Measurements from ENCODE around the gene BSND.
"Not testable (repeated sequence)": the region's sequence is repeated elsewhere in the genome, so short reads cannot be mapped to it uniquely, and the experiment has no call there.

BSND gene

DNA sequence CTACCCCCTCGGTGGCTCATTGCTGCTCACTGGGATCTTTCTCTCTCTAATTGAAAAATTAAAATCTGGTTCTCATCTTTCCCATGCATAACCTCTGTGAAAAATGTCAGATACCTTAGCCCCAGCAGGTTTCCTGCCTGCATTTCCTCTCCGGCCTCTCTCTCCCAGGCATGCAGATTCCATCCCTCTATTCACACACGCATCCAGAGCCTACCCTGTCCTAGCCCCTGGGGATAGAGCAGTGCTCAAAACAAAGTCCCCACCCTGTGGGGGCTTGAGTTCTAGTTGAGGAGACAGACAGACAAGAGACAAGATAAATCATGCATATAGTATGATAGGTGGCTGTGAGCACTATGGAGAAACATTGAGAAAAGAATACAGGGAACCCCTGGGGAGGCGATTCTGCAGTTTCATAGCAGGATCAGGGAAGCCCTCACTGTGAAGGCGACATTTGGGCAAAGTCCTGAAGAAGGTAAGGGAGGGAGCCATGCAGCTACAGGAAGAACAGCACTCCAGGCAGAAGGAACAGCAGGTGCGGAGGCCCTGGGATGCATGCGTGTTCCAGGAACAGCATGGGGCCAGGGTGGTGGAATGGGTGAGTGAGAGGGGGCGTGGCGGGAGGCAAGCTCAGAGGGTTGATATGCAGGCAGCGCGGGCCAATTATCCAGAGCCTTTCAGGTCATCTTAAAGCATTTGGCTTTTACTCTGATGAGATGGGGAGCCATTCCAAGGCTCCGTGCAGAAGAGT is 3.5 kb upstream of the BSND start:
- DNase-seq: no peak

DNA sequence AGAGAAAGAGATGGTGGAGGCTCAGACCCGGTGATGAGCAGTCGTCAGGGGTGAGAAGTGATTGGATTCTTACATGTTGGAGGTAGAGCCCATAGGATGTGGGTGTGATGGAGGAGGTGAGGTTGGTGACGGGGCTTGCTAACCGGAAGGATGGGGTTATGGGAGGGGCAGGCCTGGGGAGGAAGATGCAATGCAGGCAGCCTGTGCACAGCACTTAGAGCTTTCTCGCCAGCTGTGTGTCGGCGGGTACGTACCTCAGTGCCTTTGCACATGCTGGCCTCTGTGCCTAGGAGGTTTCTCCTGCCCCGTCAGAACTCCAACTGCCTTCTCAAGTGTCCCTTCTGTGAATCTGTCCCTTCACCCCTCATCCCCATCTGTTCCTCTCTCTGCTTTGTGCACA is 2.9 kb upstream of the BSND start:
- DNase-seq: no peak

DNA sequence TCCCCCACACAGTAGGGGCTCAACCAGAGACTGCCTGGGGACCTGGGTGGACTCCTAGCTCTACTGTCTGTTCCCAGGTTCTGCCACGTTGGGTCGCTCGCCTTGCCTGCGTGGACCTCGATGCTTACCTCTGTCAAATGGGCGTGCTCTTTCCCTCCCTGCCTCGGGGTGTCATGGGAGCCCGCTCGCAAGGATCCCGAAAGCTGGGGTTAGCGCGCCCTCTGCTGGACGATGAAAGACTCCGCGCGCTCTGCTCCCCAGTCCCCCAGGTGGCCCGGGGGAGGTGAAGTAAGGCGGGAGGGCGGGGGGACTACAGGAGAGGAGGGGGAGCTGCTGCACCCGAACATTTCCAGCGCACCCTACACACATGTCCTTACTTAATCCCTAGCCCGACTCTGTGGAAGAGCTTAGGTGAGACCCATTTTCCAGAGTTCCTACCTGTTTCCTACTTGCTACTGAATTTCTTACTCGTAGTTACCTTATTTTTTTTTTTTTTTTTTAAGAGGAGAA is 2.3 kb upstream of the BSND start:
- DNase-seq: peak; percentile 87

DNA sequence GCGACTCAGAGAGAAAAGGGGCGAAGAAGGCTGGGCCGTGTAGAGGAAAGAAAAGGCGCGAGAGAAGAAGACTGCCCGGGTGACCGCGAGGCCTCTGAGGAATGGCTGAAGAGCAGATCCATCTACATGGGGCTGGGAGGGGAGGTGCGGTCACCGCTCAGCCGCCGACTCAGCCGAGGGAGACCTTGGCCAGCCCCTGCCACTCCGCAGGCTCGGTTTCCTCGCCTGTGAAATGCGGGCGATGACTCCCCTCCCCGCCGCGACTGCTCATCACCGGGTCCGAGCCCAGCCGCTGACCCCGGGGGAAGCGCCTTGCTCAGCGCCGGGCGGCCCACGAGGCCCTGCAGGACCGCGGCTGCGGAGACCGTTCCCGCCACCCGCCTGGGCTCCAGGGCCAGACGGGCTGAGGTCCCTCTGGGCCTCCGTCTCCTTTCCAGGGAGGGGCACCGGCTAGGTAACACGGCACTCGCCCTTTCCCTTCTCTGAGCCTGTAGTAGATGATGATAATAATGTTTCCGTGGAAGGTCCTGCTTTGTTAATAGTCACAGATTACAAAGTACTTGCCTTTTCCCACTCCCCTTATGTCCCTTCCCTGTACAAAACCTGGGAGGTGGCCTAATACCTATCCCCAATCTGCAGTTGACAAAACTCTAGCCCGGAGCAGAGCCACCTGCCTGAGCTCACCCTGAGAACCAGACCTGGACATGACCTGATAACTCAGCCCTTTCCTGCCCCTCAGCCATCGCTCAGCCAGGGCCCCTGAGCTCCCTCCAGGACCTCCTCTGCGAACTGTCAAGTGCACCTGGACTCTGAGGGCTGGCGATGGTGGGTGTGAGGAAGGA is 1.6 kb upstream of the BSND start:
- no peak for DNase-seq

DNA sequence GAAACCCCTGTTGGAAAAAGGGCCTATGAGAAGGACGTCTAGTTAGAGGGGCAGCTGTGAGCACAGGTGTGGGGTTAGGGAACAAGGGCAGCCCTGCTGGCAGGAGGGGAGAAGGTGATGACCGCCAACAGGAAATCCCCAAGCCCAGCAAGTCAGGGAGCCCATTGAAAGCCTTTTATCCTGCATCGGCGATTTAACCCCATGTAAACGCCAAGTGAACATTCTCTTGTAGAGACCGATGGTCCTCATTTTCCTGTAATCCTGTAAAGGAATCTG is 1.1 kb upstream of the BSND start:
- no peak for DNase-seq

DNA sequence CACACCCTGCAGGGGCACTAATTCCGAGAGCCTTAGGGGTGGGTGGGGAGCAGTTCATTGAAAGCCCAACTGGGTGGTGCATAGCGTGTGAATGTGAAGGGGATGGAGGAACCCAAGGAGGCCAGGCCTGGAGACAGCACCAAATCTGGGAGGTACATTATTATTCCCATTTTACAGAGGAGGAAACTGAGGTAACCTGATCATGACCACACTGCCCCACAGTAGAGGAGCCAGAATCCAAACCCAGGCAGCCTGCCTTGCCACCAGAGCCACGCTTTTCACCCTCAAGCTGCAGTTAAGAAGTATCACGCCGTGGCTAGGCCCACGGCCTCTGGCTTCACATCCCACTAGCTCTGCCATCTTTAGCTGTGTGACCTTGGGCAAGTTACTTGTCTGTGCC is 633 bp upstream of the BSND start:
- DNase-seq: no peak

DNA sequence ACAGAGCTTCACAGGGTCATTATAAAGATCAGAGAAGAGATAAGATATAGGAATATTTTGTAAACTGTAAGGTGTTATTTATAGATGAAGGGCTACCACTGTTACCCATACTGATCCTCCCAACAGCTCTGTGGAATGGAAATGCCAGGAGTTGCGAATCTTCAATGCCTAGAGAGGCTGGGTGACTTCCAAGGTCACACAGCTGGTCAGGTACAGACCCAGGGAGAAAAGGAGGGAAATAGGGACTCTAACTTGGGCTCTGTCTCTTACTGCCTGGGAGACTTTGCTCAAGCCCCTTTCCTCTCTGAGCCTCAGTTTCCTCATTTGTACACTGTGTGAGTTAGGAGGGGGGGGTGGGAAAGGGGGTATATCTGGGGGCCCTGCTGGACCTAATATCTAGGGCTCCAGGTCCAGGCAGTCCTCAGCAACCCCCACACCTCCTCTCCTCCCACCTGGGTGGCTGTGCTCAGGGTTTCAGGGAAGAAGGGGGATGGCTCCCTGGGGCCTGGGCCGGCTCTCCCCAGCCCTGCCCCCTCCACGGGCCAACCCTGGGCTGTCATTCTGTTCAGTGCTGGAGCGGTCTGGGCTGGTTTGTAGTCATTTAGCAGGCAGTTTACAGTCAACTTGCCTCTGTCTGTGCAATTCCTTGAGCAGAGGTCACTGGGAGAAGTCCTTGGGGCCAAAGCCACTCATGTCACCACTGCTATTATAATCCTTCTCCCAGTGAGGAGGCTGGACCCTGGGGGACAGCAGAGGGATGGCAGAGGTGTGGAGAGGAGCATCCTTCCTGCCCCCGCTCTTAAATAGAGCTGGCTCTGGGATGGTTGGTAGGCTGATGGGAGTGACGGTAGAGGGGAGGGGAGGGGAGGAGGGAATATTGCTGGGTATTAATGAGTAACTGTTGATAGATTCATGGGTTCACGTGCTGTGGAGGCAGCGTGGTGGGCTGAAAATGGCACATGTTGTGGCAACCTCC is 1.7 kb downstream of the BSND start:
- DNase-seq: no peak

DNA sequence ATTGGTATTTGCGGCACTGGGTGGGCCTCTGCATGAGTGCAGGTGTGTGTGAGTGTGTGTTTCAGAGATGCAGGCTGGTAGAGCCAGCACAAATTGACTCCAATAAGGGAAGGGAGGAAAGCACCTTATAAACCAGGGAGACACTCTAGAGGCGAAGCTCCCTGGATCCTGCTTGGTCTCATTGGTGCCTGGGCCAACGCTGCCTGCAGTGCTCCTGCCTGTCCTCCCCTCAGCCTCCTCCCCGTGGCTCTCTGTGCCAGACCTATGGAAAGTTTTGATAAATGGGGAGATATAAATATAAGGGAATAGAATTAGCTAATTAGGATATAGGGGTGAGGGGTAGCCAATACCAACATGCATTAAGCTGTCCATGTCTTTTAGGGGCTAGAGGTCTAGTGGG is 2.6 kb downstream of the BSND start:
- no peak for DNase-seq

DNA sequence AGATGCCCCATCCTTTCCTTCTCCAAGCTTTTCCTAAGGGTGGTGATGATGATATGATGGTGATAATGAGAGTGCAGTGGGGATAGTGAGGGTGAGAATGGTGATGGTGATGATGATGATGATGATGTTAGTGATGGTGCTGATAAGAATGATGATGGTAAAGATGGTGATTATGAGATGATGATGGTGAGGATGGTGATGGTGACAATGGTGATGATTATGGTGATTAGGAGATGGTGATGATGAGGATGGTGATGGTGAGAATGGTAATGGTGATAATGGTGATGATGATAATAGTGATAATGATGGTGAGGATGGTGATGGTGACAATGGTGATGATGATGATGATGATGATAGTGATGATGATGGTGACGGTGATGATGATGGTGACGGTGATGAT is 4.0 kb downstream of the BSND start:
- DNase-seq: no peak

DNA sequence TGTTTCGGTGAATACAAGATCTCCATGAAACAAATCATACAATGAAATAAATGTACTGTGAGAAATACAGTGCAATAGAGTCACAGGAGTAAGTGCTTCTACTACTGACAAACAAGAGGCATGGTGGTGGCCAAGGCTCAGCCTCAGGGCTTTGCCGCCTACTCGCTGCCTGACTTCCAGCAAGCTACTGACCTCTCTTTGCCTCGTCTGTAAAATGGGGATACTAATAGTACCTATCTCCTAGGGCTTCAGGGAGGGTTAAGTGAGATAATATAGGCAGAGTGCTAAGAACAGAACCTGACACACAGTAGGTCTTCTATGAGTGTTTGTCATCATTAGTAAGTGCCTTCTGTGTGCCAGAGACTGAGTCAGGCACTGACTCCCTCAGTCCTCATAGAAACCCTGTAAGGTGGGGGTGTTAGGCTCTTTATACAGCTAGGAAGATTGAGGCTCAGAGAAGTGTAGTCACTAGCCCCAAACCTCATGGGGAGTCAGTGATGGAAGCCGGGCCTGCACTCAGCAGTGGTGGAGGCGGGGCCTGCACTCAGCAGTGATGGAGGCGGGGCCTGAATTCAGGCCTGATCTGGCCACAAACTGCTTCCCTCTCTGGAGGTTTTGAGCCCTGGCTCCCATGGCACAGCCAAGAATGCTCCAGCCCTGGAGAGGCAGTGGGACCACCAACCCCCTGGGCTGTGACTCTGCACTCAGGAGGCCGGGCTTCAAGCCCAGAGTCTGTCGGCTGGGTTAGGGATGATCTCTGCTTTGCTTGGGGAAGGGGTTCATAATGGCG is 6.8 kb downstream of the BSND start:
- peak; percentile 4 for DNase-seq

DNA sequence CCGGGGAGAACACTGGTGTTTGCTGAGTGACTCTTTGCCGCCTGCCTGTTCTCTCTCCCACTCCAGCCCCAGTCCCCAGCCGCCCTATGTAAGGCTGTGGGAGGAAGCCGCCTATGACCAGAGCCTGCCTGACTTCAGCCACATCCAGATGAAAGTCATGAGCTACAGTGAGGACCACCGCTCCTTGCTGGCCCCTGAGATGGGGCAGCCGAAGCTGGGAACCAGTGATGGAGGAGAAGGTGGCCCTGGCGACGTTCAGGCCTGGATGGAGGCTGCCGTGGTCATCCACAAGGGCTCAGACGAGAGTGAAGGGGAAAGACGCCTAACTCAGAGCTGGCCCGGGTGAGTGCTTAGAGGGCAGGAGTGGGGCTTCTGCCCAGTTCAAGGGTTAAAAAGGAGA is 8.2 kb downstream of the BSND start:
- DNase-seq: no peak

DNA sequence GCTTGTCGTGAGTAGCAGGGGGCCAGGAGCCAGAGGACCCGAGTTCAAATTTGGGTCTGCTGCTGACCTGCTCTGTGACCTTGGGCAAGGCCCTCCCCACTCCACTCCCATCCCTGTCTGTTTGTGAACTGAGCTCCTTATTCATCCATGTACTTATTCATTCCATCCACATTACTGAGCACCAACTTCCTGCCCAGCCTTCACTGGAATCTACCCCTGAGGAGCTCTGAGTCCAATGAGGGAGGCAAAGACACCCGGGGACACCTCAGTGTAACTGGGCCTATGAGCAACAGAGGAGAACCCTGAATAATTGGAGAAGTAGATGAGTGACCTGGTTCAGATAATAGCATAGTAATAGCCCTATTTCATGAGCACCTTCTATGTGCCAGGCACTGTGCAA is 8.9 kb downstream of the BSND start:
- no peak for DNase-seq

DNA sequence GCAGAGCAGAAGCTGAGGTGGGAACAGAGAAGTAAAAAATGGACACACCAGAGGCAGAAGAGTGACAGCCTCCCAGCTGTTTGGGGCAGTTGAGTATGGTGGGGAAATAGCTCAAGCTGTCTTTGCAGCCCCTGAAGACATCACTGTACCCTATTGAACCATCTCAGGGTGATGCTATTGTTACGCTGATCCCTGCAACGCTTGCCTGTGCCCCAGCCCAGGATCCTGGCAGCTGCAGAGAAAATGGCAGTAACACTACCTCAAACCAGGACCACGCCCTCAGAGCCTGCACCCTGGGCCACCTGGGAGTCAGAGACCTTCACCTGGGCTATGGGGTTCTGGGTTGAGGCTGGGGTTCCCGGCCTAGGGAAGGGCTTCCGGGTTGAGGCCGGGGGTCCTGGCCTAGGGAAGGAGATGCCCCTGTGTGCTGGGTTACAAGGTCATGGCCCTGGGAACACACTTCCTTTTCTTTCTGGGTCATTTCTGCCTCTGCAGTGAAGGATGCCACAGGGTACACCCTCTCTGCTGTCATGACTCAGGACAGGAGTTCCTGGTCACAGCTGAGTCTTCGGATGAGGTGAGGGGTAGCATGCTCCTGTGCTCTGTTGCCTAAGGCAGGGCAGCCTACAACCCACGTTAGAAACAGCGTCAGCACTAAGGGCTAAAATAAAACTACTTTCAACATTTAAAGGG is 11.6 kb downstream of the BSND start:
- DNase-seq: no peak

DNA sequence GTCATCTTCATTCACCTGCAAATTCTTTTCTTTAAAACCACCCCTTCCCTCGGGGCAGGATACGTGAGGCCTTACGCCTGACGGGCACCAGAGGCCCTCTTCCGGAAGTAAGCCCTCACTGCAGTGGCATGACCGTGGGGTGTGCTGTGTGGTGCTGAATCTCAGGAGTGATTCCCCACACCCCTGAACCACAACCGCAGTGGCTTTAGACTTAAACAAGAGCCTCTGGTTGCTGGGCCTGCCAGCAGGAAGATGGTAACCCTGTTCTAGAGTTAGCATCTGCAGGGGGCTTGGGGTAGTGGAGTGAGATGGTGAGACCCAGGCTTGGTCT is 12.1 kb downstream of the BSND start:
- DNase-seq: no peak

DNA sequence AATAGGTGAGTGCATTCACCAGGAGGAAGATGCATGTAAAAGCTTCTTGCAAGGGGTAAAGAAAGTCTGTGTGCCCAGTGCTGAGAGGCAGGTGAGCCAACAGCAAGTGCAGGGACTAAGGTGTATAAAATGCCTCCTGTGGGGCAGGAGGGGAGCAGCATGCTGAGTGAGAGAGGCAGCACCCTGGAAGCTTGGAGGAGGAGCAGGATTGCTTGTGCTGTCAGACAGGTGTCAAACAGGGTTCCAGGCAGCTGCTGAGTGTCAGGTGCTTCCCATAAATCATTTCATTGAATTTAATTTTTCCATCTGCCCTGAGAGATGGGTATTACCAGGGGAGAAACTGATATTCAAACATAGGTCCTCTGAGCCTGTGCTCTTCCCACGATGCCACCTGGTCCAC is 13.9 kb downstream of the BSND start:
- DNase-seq: no peak

DNA sequence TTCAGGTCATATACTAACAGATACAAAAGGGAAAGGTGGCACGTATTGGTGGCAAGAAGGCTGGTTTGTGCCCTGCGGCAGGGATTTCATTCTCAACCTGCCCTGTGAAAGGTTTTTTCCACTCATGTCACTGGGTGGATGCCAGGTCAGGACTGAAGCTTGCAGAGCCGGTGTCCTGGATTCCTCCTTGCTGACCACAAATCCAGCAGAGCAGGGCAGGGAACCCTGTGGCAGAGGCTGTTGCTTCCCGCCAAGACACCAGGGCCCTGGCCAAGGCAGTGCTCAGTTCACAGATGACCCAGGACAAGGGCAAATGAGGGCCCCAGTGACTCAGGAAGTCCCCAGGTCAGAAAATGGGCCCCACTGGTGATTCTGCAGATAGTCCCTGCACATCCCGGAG is 16.4 kb downstream of the BSND start:
- no peak for DNase-seq

DNA sequence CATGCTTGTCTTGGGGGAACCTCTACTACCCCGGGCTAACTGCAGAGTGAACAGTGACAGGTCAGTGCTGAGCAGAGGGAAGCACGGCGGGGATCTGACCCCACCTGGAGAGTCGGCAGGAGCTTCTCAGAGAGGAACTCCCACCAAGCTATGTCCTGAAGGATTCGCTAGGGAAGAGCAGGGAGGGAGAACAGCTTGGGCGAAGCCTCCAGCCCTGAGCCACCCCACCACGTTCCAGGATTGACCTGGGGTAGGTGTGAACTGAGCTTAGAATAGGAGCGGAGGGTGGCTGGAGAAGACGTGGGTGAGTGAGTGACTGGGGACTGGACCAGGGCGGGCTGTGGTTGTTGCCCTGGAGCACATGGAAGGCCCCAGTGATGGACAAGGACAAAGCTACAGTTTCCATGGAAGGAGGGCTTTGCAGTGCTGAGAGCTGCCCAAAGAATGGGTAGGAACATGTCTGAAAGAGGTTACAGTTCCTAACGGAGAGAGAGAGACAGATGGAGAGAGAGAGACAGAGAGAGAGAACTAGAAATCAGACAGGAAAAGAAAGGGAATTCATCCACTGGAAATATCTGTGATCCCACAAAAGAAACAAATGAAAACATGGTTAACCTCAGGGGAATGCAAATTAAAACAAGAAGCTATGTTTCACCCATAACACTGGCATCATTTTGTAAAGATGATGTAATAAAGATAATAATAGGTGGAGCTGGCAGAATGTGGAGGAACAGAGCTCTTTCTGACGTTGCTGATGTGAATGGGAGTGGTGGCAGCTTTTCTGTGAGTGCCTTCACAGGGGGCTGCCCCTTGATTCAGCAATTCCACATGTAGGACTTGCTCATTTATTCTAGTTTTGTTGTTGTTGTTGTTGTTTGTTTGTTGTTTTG is 17.2 kb downstream of the BSND start:
- no peak for DNase-seq

DNA sequence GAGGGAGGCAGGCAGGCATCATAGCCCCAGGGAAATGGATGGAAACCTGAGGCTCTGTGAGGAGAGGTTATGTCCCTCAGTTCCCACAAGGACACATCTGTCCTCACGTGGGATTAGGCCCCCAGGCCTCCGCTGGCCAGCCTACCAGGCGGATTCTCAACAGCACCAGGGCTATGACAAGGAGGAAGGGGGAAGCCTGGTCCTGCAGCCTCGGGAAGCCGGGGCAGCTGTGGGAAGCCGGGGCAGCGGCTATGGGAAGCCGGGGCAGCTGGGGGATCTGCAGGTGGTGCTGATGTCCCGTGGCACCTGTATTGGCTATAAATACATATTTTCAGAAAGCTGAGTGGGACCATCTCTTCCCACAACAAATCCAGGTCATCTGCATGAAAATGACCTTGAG is 19.7 kb downstream of the BSND start:
- DNase-seq: no peak

DNA sequence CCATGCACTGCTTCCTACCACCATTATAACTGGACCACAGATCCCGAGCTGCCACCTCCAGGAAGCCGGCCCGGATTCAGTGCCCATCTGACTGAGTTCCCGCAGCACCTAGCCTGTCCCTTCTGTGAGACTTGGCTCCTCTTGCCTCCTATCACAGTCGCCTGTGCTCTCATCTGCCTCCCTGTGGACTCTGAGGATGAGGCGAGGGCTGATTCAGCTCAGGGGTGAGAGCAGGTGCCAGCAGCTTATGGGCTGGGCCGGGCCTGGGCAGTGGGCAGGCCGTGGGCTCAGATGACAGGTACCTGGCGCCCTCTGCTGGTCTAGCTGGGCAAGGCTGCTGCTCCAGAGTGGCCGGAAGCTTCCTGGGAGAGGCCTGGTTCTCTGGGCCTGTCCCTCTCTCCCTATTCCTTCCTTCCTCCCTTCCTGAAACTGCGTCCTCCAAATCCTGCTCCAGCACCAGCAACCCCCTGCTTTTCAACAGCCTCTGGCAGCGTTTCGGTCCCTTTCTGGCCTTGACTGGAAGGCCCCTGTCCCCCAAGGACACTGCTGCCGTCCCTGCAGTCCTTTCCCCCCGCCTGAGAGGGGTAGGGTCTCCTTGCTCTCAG is 23.3 kb downstream of the BSND start:
- DNase-seq: peak; percentile 77

DNA sequence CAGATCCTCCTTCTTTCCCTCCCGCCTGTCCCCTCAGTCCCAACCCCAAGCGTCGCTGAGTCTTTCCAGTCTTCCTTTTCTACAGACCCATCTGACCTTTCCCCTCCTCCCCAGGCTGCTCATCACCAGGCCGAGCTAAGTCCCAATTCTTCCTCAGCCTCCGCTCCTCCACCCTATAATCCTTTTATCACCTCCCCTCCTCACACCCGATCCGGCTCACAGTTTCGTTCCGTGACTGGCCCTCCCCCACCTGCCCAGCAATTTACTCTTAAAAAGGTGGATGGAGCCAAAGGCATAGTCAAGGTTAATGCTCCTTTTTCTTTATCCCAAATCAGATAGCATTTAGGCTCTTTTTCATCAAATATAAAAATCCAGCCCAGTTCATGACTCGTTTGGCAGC is 25.4 kb downstream of the BSND start:
- not testable (repeated sequence) for DNase-seq

DNA sequence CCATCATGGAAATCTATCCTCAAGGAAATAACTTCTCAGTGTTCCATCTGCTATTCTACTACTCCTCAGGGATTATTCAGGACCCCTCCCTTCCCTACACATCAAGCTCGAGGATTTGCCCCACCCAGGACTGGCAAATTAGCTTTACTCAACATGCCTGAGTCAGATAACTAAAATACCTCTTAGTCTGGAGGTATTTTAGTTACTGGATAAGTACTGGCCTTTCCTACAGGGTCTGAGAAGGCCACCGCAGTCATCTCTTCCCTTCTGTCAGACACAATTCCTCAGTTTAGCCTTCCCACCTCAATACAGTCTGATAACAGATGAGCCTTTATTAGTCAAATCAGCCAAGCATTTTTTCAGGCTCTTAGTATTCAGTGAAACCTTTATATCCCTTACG is 27.9 kb downstream of the BSND start:
- not testable (repeated sequence) for DNase-seq

Data from hematopoietic multipotent progenitor cell treated with erythropoietin and hydrocortisone succinate and interleukin-3 and kit ligand, for 8 days (in vitro differentiated cells).